Loucy (cell line): ENCODE data around the gene IFI30.

ENCODE experiments used
- H2AFZ ChIP-seq: fragments of 200-600 bp; sonication (generic); 2 replicates; pipeline ENCODE4 v1.6.0; 2016; ENCODE audit warnings: antibody characterized with exemption, mild to moderate bottlenecking, low read length, moderate library complexity
- H3F3A ChIP-seq: fragments of 200-600 bp; 2 replicates; pipeline ENCODE4 v1.6.0; 2016; ENCODE audit warnings: antibody characterized with exemption, low read depth, mild to moderate bottlenecking
- H3K27me3 ChIP-seq: fragments of 200-600 bp; sonication (generic); 2 replicates; pipeline ENCODE4 v1.6.1; 2014; ENCODE audit warnings: low read length, mild to moderate bottlenecking; ENCODE audit not compliant: insufficient read depth, poor library complexity, severe bottlenecking
- H3K36me3 ChIP-seq: fragments of 200-600 bp; sonication (generic); 2 replicates; pipeline ENCODE4 v1.6.1; 2016; ENCODE audit warnings: low read length; ENCODE audit not compliant: insufficient read depth
- H3K4me1 ChIP-seq: fragments of 200-600 bp; sonication (generic); 2 replicates; pipeline ENCODE4 v1.5.1; 2014; ENCODE audit warnings: low read length, mild to moderate bottlenecking; ENCODE audit not compliant: insufficient read depth, poor library complexity, severe bottlenecking
- H3K4me2 ChIP-seq: fragments of 200-600 bp; sonication (generic); 2 replicates; pipeline ENCODE4 v1.6.0; 2014; ENCODE audit warnings: antibody characterized with exemption, low read length, low read depth, mild to moderate bottlenecking; ENCODE audit not compliant: poor library complexity, severe bottlenecking
- H3K4me3 ChIP-seq: fragments of 200-600 bp; sonication (generic); 2 replicates; pipeline ENCODE4 v1.5.1; 2014; ENCODE audit warnings: low read length, mild to moderate bottlenecking, mixed read lengths; ENCODE audit not compliant: poor library complexity, severe bottlenecking
- H3K79me2 ChIP-seq: fragments of 200-600 bp; sonication (generic); 2 replicates; pipeline ENCODE4 v1.6.1; 2014; ENCODE audit warnings: low read length; ENCODE audit not compliant: insufficient read depth
- H3K9ac ChIP-seq: fragments of 200-600 bp; sonication (generic); 2 replicates; pipeline ENCODE4 v1.6.0; 2014; ENCODE audit warnings: mild to moderate bottlenecking, low read depth, low read length, moderate library complexity; ENCODE audit not compliant: poor library complexity, severe bottlenecking
- H3K9me2 ChIP-seq: fragments of 200-600 bp; sonication (generic); replicated peaks from 2 replicates; pipeline ENCODE4 v1.6.1; 2016; ENCODE audit warnings: low read depth, low read length, mixed read lengths
- H3K9me3 ChIP-seq: fragments of 200-600 bp; sonication (generic); 2 replicates; pipeline ENCODE4 v1.6.1; 2014; ENCODE audit warnings: mild to moderate bottlenecking, antibody characterized with exemption, low read length, low read depth; ENCODE audit not compliant: insufficient read depth
- H4K20me1 ChIP-seq: fragments of 200-600 bp; sonication (generic); 2 replicates; pipeline ENCODE4 v1.6.0; 2014; ENCODE audit warnings: antibody characterized with exemption, low read length, mild to moderate bottlenecking; ENCODE audit not compliant: insufficient read depth, poor library complexity, severe bottlenecking
- CTCF ChIP-seq: fragments of 200-600 bp; sonication (generic); conservative IDR thresholded peaks from 2 replicates; pipeline ENCODE4 v1.5.1; 2014; ENCODE audit warnings: mild to moderate bottlenecking, antibody characterized with exemption, low read length
- EZH2phosphoT487 ChIP-seq: fragments of 200-600 bp; IDR thresholded peaks from 2 replicates; pipeline ENCODE4 v1.6.1; 2018; ENCODE audit warnings: antibody characterized with exemption, mild to moderate bottlenecking, moderate library complexity, borderline replicate concordance

IFI30 gene

GRCh38 chr19:18153556-18154134 lies 20.0 kb upstream of the IFI30 start:
- Histone ChIP-seq H3K9me2 (no peaks in the 10 kb centered on the region), H3K79me2 (peaks cover 28% of the 10 kb centered on the region; the same call in 1 of the 2 replicates), H3K36me3 (no peaks in the 10 kb centered on the region), H2AFZ (peak overlapping the region; percentile 75), H3K4me2 (peak overlapping the region; percentile 99), H3K4me1 (peaks cover 26% of the 10 kb centered on the region), H3K9ac (peak overlapping the region; percentile 98), H3K9me3 (no peaks in the 10 kb centered on the region), H4K20me1 (peaks cover 12% of the 10 kb centered on the region), H3K4me3 (peak overlapping the region; percentile 96), H3F3A (peaks cover 6% of the 10 kb centered on the region; the same call in 1 of the 2 replicates), H3K27me3 (no peaks in the 10 kb centered on the region)
- TF ChIP-seq EZH2phosphoT487 (no peak), CTCF (no peak)

GRCh38 chr19:18155095-18156087 lies 18.2 kb upstream of the IFI30 start:
- no peaks in the 10 kb centered on the region for H3K9me3 ChIP-seq
- H3F3A ChIP-seq, result peaks cover 6% of the 10 kb centered on the region; the same call in 1 of the 2 replicates
- H3K79me2 ChIP-seq, result peaks cover 28% of the 10 kb centered on the region; the same call in 1 of the 2 replicates
- no peaks in the 10 kb centered on the region for H3K36me3 ChIP-seq
- TF ChIP-seq CTCF (no peak), EZH2phosphoT487 (no peak)
- H3K27me3 ChIP-seq, result no peaks in the 10 kb centered on the region
- H2AFZ ChIP-seq, result no peak overlapping the region
- no peaks in the 10 kb centered on the region for H3K9me2 ChIP-seq
- H3K9ac ChIP-seq, result no peak overlapping the region
- peaks cover 12% of the 10 kb centered on the region for H4K20me1 ChIP-seq
- H3K4me1 ChIP-seq, result peaks cover 26% of the 10 kb centered on the region
- no peak overlapping the region for H3K4me3 ChIP-seq
- peak overlapping the region; percentile 32 for H3K4me2 ChIP-seq

- no peak overlapping the region for H3K9ac ChIP-seq
- H3K79me2 ChIP-seq, result peaks cover 28% of the 10 kb centered on the region; the same call in 1 of the 2 replicates
- no peaks in the 10 kb centered on the region for H3K27me3 ChIP-seq
- TF ChIP-seq EZH2phosphoT487 (no peak), CTCF (no peak)
- no peaks in the 10 kb centered on the region for H3K9me3 ChIP-seq
- H3K36me3 ChIP-seq, result no peaks in the 10 kb centered on the region
- no peaks in the 10 kb centered on the region for H3K9me2 ChIP-seq
- H3K4me1 ChIP-seq, result peaks cover 26% of the 10 kb centered on the region
- peaks cover 12% of the 10 kb centered on the region for H4K20me1 ChIP-seq
- H2AFZ ChIP-seq, result no peak overlapping the region
- no peak overlapping the region for H3K4me3 ChIP-seq
- H3K4me2 ChIP-seq, result peak overlapping the region; percentile 32
- peaks cover 6% of the 10 kb centered on the region; the same call in 1 of the 2 replicates for H3F3A ChIP-seq
Measured at GRCh38 chr19:18156268-18156667, 17.3 kb upstream of the IFI30 start.
